Left cardiac atrium (tissue), 4 donors: ENCODE measurements around the gene RNF112. TPM values are rescaled to one million over a fixed set of nuclear protein-coding genes. Genes with fewer than 3 reads are reported as not detected.
"Not testable (repeated sequence)": the region's sequence is repeated elsewhere in the genome, so short reads cannot be mapped to it uniquely, and the experiment has no call there.

Source experiments
- ATAC-seq, 2 donors: fragments of 200-7000 bp; cut with Tn5 transposase; one replicate each; pipeline ENCODE4 v1.9.1; 2020; ENCODE audit warnings: mild to moderate bottlenecking in 2 of 2, moderate library complexity in 2 of 2
- DNase-seq: peaks from one replicate; pipeline ENCODE4 v3.0.0-alpha.2; 2020
- intact Hi-C, 2 donors: fragments of 100-400 bp; cut with DNase I; formaldehyde crosslinking; loops; one replicate each; pipeline versions ENCODE4 v1.14.1 to v1.15.1; 2022 to 2023
- total RNA-seq, 2 donors: library from RNA; stranded (reverse); fragmentation: NEBNext Ultra II Directional; extraction: Animal tissue kit (Norgen Biotek cat#: 25700); gene quantifications; one replicate each; pipeline ENCODE4 v1.2.1, GENCODE V29; 2021
- donor health status: DM: no; HTN: yes; CAD: no.
- donor health status: DM: no; HTN: yes; CAD: no; lungs with severe emphysema.
- donor health status: DM: yes; HTN: yes; CAD: no.
- donor health status: Dilated cardiomyopathy.

RNF112 gene
- total RNA-seq, 2 donors from 2014 or later = 2.5 to 6.8 TPM

GRCh38 chr17:19431691-19432090, 20.7 kb downstream of the RNF112 start:
- no peak for ATAC-seq
- intact Hi-C loops = no loop called here
- DNase-seq = no peak

GRCh38 chr17:19433255-19433654, 22.2 kb downstream of the RNF112 start:
- DNase-seq = no peak
- intact Hi-C loops = no loop called here
- ATAC-seq = no peak

GRCh38 chr17:19433727-19434340, 22.8 kb downstream of the RNF112 start:
- ATAC-seq = no peak
- intact Hi-C loops = no loop called here
- no peak for DNase-seq

GRCh38 chr17:19440421-19440820, 29.4 kb downstream of the RNF112 start:
- ATAC-seq (no peak), DNase-seq (no peak)
- intact Hi-C loops = no loop called here

- DNase-seq, intact Hi-C loops, ATAC-seq: not testable (repeated sequence)
Observed at GRCh38 chr17:19441288-19441687, 30.3 kb downstream of the RNF112 start.

GRCh38 chr17:19442731-19443130, 31.7 kb downstream of the RNF112 start:
- intact Hi-C loops = no loop called here
- DNase-seq (no peak), ATAC-seq (no peak)

- intact Hi-C loops = no loop called here
- no peak for DNase-seq
- no peak for ATAC-seq
Observed at GRCh38 chr17:19443148-19443547, 32.1 kb downstream of the RNF112 start.

GRCh38 chr17:19445105-19445504, 34.1 kb downstream of the RNF112 start:
- ATAC-seq = no peak
- no peak for DNase-seq
- intact Hi-C loops = loop anchor here in 1 of 2 donors (5.0 kb wide), 1 partner anchor 83 kb away; the partner anchor contains the start of gene B9D1

- DNase-seq, ATAC-seq: not testable (repeated sequence)
- intact Hi-C loops = loop anchor here in 1 of 2 donors (5.0 kb wide), 1 partner anchor 84 kb away; the partner anchor contains the start of gene B9D1
Observed at GRCh38 chr17:19446577-19446976, 35.5 kb downstream of the RNF112 start.

- peak; percentile 58 to 81 for ATAC-seq
- DNase-seq = peak; percentile 49
- intact Hi-C loops = loop anchor here (1.0 to 5.0 kb wide), 2 partner anchors 84 to 85 kb away; partner anchors contain the start of gene B9D1 (in 1 of the 2)
Observed at GRCh38 chr17:19447085-19447583, 36.1 kb downstream of the RNF112 start.

- ATAC-seq (peak; percentile 55 to 91), DNase-seq (no peak)
- intact Hi-C loops = loop anchor here in 1 of 2 donors (5.0 kb wide), 1 partner anchor 86 kb away; the partner anchor contains the start of gene B9D1
Observed at GRCh38 chr17:19448341-19449268, 37.6 kb downstream of the RNF112 start.

- intact Hi-C loops = loop anchor here in 1 of 2 donors (5.0 kb wide), 1 partner anchor 87 kb away; the partner anchor contains the start of gene B9D1
- DNase-seq (no peak), ATAC-seq (no peak)
Observed at GRCh38 chr17:19449656-19450055, 38.6 kb downstream of the RNF112 start.

- intact Hi-C loops = no loop called here
Observed at GRCh38 chr17:19453296-19453695, 42.3 kb downstream of the RNF112 start.

GRCh38 chr17:19454074-19454473, 43.0 kb downstream of the RNF112 start:
- ATAC-seq (no peak), DNase-seq (no peak)
- intact Hi-C loops = no loop called here

More at GRCh38 chr17:19453296-19453695, 42.3 kb downstream of the RNF112 start:
- no peak for DNase-seq
- no peak for ATAC-seq

GRCh38 chr17:19456016-19456927, 45.2 kb downstream of the RNF112 start:
- intact Hi-C loops = no loop called here
- DNase-seq (no peak), ATAC-seq (no peak)

GRCh38 chr17:19457046-19457445, 46.0 kb downstream of the RNF112 start:
- DNase-seq (no peak), ATAC-seq (no peak)
- intact Hi-C loops = no loop called here

- ATAC-seq (no peak), DNase-seq (no peak)
- intact Hi-C loops = no loop called here
Observed at GRCh38 chr17:19457830-19458271, 46.8 kb downstream of the RNF112 start.

- DNase-seq, intact Hi-C loops, ATAC-seq: not testable (repeated sequence)
Observed at GRCh38 chr17:19458481-19458880, 47.4 kb downstream of the RNF112 start.
